HL-60 (cell line): ENCODE measurements around the gene ABAT.

Experiments
- DNase-seq, 2 experiments: peaks; one replicate each; pipeline ENCODE4 v3.0.0-alpha.2; 2010 to 2020; ENCODE audit warnings: low read depth in 1 of 2, low spot score in 1 of 2
- H3K27ac ChIP-seq: fragments of 250-450 bp; sonication (Bioruptor Pico); replicated peaks from 2 replicates; pipeline ENCODE4 v1.5.1; 2020; ENCODE audit warnings: mild to moderate bottlenecking, moderate library complexity
- H3K27me3 ChIP-seq: fragments of 250-450 bp; sonication (Bioruptor Pico); 2 replicates; pipeline ENCODE4 v1.5.1; 2021; ENCODE audit warnings: mild to moderate bottlenecking, moderate library complexity; ENCODE audit not compliant: insufficient read depth, poor library complexity, severe bottlenecking
- H3K4me3 ChIP-seq: replicated peaks from 2 replicates; pipeline ENCODE4 v1.5.1; 2011; ENCODE audit warnings: mild to moderate bottlenecking, control low read depth, low read length; ENCODE audit not compliant: insufficient read depth
- GABPA ChIP-seq: IDR thresholded peaks from 2 replicates; pipeline ENCODE4 v1.6.1; 2012; ENCODE audit warnings: low read depth
- POLR2AphosphoS5 ChIP-seq: IDR thresholded peaks from 2 replicates; pipeline ENCODE4 v1.6.1; 2012; ENCODE audit warnings: low read depth
- SPI1 ChIP-seq: IDR thresholded peaks from 2 replicates; pipeline ENCODE4 v1.6.1; 2012; ENCODE audit warnings: low read depth, mild to moderate bottlenecking, borderline replicate concordance
- TF ChIP-seq, protein P1 (sequence below): IDR thresholded peaks from one replicate; pipeline ENCODE4 v1.5.1; 2011; ENCODE audit warnings: low read length, control low read depth, inconsistent platforms; ENCODE audit not compliant: insufficient read depth
- TF ChIP-seq, protein P2 (sequence below): IDR thresholded peaks from 2 replicates; pipeline ENCODE4 v1.6.1; 2012; ENCODE audit warnings: low read depth; ENCODE audit not compliant: insufficient replicate concordance

ABAT gene

DNA sequence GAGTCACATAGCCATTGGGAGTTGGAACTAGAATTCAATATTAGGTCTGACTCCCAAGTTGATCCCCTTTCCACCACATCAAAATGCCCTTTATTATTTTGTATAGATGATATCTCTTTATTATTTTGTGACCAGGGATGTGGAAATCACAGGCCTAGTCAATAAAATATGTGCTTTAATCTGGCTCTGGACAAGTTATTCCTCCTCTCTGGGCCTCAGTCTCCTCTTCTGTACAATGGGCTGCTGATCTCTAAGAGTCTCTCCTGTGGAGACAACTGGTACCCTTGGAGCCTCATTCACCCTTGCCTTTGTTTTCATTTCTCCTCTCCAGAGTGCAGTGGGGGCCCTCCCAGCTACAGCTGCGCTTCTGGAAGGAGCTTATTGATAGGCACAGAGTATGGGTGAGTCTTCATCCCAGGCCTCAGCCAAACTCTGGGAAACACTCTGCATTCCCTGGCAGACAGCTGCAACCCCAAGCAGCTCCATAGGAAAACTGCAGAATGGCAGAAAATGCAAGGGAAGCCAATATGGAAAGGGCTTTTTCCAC, 4.3 kb upstream of the ABAT start:
- no peaks in the 10 kb centered on the region for H3K27me3 ChIP-seq
- DNase-seq, result no peak
- no peak overlapping the region for H3K27ac ChIP-seq
- no peak overlapping the region for H3K4me3 ChIP-seq
- TF ChIP-seq, protein P1, sequence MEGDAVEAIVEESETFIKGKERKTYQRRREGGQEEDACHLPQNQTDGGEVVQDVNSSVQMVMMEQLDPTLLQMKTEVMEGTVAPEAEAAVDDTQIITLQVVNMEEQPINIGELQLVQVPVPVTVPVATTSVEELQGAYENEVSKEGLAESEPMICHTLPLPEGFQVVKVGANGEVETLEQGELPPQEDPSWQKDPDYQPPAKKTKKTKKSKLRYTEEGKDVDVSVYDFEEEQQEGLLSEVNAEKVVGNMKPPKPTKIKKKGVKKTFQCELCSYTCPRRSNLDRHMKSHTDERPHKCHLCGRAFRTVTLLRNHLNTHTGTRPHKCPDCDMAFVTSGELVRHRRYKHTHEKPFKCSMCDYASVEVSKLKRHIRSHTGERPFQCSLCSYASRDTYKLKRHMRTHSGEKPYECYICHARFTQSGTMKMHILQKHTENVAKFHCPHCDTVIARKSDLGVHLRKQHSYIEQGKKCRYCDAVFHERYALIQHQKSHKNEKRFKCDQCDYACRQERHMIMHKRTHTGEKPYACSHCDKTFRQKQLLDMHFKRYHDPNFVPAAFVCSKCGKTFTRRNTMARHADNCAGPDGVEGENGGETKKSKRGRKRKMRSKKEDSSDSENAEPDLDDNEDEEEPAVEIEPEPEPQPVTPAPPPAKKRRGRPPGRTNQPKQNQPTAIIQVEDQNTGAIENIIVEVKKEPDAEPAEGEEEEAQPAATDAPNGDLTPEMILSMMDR, result no peak
- TF ChIP-seq SPI1 (no peak), GABPA (no peak), POLR2AphosphoS5 (no peak)
- TF ChIP-seq, protein P2, sequence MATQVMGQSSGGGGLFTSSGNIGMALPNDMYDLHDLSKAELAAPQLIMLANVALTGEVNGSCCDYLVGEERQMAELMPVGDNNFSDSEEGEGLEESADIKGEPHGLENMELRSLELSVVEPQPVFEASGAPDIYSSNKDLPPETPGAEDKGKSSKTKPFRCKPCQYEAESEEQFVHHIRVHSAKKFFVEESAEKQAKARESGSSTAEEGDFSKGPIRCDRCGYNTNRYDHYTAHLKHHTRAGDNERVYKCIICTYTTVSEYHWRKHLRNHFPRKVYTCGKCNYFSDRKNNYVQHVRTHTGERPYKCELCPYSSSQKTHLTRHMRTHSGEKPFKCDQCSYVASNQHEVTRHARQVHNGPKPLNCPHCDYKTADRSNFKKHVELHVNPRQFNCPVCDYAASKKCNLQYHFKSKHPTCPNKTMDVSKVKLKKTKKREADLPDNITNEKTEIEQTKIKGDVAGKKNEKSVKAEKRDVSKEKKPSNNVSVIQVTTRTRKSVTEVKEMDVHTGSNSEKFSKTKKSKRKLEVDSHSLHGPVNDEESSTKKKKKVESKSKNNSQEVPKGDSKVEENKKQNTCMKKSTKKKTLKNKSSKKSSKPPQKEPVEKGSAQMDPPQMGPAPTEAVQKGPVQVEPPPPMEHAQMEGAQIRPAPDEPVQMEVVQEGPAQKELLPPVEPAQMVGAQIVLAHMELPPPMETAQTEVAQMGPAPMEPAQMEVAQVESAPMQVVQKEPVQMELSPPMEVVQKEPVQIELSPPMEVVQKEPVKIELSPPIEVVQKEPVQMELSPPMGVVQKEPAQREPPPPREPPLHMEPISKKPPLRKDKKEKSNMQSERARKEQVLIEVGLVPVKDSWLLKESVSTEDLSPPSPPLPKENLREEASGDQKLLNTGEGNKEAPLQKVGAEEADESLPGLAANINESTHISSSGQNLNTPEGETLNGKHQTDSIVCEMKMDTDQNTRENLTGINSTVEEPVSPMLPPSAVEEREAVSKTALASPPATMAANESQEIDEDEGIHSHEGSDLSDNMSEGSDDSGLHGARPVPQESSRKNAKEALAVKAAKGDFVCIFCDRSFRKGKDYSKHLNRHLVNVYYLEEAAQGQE, result no peak

DNA sequence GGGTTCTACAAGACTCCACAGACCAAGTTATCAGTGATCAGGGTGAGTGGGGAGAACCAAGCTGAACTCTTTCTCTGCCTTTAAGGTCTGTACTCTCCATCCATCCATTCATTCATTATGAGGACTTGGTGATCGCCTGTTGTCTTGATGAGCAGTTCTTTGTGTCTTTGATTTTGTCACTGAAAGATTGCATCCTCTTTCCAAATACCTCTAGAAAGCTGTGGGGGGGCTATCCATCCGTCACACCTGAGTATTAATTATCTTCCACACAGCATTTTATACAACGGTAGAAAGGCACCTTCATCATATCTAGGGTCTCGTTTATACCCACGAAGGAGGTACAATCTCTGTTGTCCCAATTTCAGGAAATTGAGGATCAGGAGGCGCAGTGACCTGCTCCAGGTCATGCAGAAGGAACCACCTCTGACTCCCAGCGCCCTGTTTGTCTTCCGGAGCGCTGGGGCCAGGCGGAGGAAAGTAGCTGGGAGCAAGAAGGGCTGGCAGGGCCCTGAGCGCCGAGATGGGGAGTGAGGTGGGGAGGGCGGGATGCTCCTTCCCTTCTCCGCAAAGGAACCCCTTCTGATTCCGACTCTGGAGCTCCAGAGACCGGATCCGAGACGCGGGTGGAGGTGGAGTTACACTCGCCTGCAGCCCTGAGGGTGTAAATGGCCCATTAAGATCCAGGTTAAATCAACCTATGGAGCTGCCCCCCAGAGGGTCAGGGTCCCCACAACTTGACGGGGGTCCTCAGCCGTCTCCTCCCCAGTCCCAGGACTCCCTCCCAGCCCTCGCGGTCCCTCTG, 605 bp upstream of the ABAT start:
- H3K27ac ChIP-seq, result no peak overlapping the region
- H3K27me3 ChIP-seq, result no peaks in the 10 kb centered on the region
- no peak for DNase-seq
- H3K4me3 ChIP-seq, result no peak overlapping the region
- no peak for TF ChIP-seq GABPA

DNA sequence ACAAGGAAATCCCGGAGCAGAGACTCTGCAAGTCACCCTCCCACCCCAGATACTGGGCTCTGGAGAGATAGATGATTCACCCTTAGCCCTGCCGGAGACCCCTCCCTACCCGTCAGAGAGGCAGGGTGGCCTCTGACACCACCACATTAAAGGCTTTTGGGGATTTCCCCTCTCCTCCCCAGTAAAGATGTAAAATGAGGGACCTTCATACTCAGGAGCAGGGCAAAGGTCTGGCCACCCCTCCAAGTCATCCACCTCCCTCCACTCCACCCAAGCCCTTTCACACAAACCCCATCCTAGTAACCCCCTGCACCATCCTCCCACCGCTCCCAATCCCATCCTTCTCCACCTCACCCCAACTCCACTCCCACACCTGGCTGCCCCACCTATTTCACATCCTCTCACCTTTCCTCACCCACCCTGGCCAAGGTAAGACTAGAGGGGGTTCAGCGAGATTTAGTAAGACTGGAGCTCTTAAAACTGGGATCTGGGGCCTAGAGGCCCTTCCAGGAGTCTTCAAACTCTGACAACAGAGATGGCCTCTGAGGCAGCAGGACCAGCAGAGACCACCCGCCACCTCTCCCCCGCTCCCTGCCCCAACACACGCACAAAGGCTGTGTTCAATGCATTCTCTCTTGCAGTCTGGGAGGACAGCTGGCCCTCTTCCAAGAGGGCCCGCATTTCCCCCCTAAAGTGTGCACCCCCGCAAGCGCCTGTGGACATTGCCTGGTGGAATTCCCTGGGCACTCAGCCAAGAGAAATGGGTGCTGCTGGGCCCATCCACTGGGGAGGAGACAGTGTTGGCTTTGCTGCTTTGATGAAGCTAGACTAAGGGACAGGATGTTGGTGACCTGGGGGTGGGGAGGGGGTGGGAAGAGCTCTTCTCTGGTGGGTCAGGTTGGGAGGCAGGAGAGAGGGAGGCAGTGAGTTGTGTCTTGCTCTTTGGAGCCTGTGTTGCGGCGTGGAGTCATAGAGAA, 1.1 kb downstream of the ABAT start:
- TF ChIP-seq POLR2AphosphoS5 (no peak), SPI1 (no peak), GABPA (no peak)
- TF ChIP-seq, protein P2, result no peak
- TF ChIP-seq, protein P1, result no peak
- Histone ChIP-seq H3K4me3 (no peak overlapping the region), H3K27ac (no peak overlapping the region), H3K27me3 (no peaks in the 10 kb centered on the region)
- no peak for DNase-seq

DNA sequence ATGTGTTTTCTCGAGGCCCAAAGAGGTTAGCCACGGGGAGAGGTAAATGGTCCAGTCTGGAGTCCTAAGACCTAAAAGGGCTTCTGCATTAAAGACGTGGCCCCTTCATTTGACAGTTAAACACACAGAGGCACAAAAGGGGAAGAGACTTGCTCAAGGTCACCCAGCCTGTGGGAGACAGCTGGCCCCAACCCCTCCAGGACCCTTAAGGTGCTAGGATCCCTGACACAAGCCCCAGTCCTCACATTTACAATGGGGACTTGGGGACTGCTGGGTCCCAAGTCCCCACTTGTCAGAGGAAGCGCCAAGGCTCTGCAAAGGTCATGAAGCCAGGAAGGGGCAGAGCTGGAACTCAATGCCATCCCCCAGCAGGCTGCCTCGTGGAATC, 1.7 kb downstream of the ABAT start:
- no peak for DNase-seq
- no peak overlapping the region for H3K27ac ChIP-seq
- no peaks in the 10 kb centered on the region for H3K27me3 ChIP-seq
- TF ChIP-seq, protein P1, result no peak
- TF ChIP-seq SPI1 (no peak), GABPA (no peak), POLR2AphosphoS5 (no peak)
- TF ChIP-seq, protein P2, result no peak
- no peak overlapping the region for H3K4me3 ChIP-seq
